PFSK-1 (cell line): ENCODE measurements around the gene FRMPD4.

ENCODE experiments used
- FOXP2 ChIP-seq: optimal IDR thresholded peaks from 2 replicates; pipeline ENCODE3; 2011; ENCODE audit warnings: borderline replicate concordance, control low read depth, inconsistent platforms; ENCODE audit not compliant: insufficient read depth; ENCODE audit errors: extremely low read length, extremely low read depth
- POLR2AphosphoS5 ChIP-seq: IDR thresholded peaks from 2 replicates; pipeline ENCODE4 v1.6.1; 2012; ENCODE audit warnings: low read depth, mild to moderate bottlenecking, control low read depth, low read length, moderate library complexity
- REST ChIP-seq, 2 experiments: IDR thresholded peaks; 2 replicates each; pipeline versions ENCODE4 v1.6.1 to v1.8.0; 2011 to 2012; ENCODE audit warnings: low read depth in 2 of 2, low read length in 2 of 2, control low read depth in 1 of 2, inconsistent platforms in 1 of 2, mild to moderate bottlenecking in 1 of 2, moderate library complexity in 1 of 2; ENCODE audit not compliant: insufficient read depth in 1 of 2
- SIN3A ChIP-seq: IDR thresholded peaks from 2 replicates; pipeline ENCODE4 v1.6.1; 2012; ENCODE audit warnings: mild to moderate bottlenecking, low read length, moderate library complexity, borderline replicate concordance; ENCODE audit not compliant: insufficient read depth
- TAF1 ChIP-seq: IDR thresholded peaks from 2 replicates; pipeline ENCODE4 v1.6.1; 2012; ENCODE audit warnings: low read length, control low read depth, borderline replicate concordance; ENCODE audit not compliant: insufficient read depth

The FRMPD4 gene

GRCh38 chrX:12128017-12128416 is 10.3 kb upstream of the FRMPD4 start:
- no peak for TF ChIP-seq SIN3A
- no peak for TF ChIP-seq TAF1
- TF ChIP-seq REST (IDR thresholded peaks at IDR 0.05; ENCODE audit: insufficient read depth in 1 of 2, low read depth in 2 of 2, low read length in 2 of 2): no peak
- no peak for TF ChIP-seq FOXP2
- TF ChIP-seq POLR2AphosphoS5: no peak

- TF ChIP-seq FOXP2 (no peak), TAF1 (no peak), POLR2AphosphoS5 (no peak), SIN3A (no peak), REST (IDR thresholded peaks at IDR 0.05; ENCODE audit: insufficient read depth in 1 of 2, low read depth in 2 of 2, low read length in 2 of 2) (no peak)
Measured at GRCh38 chrX:12137951-12138360, 317 bp upstream of the FRMPD4 start.

GRCh38 chrX:12139934-12140611 is 1.8 kb downstream of the FRMPD4 start:
- TF ChIP-seq FOXP2 (no peak), REST (IDR thresholded peaks at IDR 0.05; ENCODE audit: insufficient read depth in 1 of 2, low read depth in 2 of 2, low read length in 2 of 2) (no peak), POLR2AphosphoS5 (no peak), SIN3A (no peak)

- TF ChIP-seq SIN3A: no peak
- TF ChIP-seq REST (IDR thresholded peaks at IDR 0.05; ENCODE audit: insufficient read depth in 1 of 2, low read depth in 2 of 2, low read length in 2 of 2): no peak
- TF ChIP-seq FOXP2: no peak
- TF ChIP-seq POLR2AphosphoS5: no peak
- TF ChIP-seq TAF1: no peak
Measured at GRCh38 chrX:12141511-12141910, 3.2 kb downstream of the FRMPD4 start.
